ENCODE measurements around the gene PTOV1.

Gene PTOV1

DNA sequence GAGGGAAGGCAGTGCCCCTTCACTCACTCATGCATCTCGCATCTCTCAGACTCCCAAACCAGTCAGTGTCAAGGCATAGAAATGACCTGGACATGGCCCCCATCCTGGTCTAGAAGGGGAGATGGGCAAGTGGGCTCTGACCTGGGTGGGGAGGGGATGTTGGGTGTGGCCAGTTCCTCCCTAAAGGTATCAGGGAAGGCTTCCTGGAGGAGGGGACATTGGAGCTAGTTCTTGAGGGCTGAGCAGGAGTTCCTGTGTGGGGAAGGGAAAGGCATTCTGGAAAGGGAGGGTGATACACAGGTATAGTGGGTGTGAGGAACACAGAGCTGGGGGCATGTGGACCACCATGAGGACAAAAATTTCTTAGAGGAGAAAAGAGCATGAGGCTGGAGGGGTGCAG is 41.8 kb downstream of the PTOV1 start:
- no peak for DNase-seq

DNA sequence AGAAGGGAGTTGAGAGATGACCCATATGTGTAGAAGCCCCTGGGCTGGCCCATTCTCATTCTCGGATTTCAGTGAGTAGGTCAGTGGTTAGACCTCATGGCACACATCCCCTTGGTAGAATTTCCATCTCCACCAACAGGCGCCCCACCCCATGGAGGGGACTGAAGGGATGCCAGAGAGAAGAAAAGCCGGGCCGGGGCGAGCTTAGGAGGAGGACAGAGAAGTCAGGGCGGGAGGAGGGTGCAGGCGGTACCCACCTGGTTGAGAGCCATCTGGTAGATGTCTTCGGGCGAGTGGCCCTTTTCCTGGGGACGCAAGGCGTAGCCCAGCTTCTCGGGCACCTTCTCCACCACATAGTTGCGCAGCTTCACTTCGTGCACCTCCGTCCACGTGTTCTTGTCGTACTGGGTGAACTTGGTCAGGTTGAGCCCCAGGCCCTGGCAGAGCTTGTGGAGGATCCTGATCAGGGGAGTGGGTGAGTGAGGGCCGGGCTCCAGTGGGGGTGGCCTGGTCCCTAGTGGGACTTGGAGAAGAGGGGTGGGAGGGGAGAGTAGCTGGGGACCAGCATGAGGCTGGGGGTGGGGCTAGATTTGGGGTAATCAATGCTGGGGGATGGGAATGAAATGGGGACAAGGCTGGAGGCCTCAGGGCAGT is 43.2 kb downstream of the PTOV1 start:
- no peak for DNase-seq

DNA sequence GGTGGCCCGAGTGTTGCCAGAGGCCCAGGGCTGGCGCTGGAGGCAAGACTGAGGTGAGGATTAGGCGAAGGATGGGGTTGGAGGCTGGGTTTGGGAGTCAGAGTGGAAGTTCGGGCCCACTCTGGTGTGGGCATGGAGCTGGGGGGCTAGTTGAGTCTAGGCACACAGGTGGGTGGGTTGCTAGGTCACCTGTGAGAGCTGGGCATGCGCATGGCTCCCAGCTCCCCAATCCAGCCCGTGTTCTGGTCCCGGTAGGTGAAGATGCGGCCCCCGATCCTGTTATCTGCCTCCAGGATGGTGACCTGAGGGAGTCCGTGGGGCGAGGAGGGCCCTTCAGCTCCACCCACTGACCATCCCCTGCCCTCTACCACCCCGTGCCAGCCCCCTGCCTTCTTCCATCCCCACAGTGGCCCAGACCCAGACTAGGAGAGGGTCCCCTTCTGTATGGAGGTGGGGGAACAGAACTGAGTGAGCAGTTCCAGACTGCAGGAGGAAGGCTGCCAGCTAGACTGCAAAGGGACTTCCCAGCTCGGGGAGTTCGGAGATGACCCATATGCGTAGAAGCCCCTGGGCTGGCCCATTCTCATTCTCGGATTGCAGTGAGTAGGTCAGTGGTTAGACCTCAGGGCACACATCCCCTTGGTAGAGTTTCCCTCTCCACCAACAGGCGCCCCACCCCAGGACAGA is 44.1 kb downstream of the PTOV1 start:
- no peak for DNase-seq

DNA sequence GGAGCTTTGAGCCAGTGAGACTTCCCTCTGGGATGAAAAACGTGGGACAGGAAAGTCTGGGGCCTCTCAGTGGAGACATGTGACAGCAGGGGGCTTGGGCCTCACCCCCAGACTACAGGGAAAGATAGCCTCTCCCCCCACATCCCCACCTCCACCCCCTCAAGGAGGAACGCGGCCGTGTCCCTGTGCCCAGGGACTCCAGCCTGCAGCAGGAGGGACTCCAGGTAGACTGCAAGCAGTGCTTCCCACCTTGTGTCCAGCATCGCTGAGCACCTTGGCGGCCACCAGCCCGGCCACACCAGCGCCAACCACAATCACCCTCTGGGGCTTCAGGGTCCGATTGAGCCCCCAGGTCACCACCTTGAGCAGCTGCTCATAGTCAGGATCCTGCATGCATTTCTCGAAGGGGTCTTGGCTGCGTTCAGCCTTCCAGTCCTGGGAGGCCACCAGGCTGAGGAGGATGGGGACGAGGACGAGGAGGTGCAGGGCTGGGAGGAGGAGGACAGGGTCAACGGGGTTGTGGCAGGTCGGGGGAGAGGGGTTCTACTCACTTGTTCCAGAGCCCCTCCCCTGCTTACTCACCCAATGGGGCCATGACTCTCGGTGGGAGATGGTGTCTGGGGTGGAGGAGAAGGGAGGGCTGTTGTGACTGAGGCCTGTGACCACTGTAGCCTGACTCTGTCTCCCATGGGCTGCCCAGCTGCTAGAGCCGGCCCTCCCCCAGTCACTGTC is 44.8 kb downstream of the PTOV1 start:
- DNase-seq, result no peak

DNA sequence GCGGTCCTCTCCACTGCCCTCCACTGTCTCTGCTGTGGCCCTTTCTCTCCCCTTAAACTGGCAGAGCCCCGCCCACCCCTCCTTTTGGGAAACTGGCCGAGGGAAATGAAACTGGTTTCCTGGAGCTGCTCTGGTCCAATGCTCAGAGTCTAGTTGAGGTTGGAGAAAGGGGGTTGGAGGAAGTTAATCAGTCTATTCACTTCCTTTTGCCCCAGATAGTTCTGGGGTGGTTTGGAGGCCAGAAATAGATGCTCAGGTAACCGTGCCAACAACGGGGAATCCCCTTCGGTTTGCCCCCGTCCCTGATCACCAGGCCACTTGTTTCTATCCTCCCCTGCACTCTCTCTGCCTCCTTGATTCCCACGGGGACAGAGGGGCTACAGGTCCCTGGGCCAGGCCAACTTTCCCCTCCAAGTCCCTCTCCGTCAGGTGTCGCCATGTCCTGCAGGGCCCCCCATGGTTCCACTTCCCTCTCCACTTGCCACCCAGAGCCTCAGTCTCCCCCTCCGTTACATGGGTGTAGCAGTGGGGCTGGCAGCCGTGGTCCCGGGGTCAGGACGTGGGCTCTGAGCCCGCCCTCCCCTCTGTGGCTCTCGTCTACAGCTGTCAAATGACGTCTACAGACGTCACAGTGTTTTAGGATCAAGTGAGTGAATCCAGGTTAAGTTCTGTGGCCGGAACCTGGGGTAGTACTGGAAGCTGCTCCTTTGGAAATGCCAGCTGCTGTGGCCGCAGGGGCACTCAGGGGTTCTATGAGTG is 46.1 kb downstream of the PTOV1 start, which contains the start of gene IL4I1:
IL4I1 (minus strand) TSS at position 25 of the 759 bp plus-strand sequence. CDS start 727 bp downstream, outside the sequence.
- no peak for DNase-seq

DNA sequence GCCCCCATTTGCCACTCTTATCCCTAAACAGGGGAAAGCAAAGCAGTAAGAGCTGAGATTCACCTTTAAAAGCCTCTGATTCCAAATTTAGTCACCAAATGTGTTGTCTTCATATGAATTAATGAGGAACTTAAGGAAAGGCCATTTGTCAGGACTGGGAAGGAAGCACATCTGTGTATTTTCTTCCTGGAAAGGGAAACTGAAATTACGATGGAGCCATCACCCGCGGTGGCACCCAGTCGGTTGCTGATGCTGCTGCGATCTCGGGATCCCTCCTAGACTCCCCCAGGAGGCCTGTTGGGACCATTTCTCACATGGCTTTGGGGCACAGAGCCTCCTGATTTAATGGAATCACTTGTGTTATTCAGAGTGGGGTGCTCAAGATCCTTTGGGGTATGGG is 53.2 kb downstream of the PTOV1 start:
- DNase-seq, result no peak

DNA sequence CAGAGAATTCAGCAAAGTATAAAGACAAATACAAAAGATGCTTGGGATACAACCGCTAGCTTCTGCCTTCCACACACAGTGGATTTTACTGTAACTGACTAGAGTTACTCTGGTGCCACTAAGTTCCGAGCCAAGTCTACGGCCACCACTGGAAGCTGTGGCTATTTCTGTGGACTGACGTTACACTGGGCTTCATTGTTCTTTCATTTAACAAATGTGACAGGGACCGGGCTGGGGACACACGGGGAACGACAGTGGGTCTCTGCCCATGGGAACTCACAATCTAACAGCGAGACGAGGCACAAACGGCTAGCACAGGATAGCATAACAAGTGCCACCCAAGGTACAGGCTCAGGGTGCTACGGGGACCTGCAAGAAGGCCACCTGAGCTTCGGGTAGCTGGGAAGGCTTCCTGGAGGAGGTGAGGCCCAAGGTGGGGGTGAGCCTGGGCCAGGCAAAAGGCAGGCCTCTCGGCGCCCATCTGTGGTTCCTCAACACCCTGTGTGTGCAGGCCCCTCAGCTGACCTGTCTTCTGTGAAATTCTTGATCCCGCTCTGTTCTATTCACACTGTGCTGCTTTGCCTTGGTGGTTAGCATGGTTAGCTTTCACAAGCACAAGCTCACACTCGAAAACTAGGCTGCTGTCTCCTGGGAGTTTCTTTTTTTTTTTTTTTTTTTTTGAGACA is 56.1 kb downstream of the PTOV1 start:
- DNase-seq, result no peak

DNA sequence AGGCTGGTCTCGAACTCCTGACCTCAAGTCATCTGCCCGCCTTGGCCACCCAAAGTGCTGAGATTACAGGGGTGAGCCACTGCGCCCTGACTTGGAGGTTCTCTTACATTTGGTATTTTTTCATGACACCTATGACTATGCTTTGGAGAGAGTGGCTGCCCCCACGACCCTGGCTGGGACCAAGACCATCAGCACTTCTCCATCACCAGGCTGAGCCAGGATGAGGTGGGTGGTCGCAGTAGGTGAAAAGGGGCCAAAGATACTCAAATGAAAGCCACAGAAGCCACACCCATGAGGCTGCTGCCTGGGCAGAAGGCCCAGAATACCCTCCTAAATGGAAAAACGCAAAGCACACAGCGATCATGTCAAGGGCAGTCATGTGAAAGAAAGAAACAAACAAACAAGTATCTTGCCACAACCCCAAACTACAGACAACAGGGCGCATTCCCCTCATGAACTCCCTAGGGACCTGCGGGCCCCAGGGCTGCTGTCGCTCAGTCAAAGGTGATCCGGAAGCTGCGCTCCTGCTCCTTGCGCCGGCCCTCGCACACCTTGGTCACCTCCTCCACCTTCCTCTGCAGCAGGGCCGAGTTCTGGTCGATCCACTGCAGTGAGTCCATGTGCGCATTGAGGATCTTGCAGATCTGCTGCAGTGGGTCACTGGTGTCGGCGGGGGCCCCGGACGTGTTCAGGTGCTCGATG is 56.9 kb downstream of the PTOV1 start:
- DNase-seq, result no peak

DNA sequence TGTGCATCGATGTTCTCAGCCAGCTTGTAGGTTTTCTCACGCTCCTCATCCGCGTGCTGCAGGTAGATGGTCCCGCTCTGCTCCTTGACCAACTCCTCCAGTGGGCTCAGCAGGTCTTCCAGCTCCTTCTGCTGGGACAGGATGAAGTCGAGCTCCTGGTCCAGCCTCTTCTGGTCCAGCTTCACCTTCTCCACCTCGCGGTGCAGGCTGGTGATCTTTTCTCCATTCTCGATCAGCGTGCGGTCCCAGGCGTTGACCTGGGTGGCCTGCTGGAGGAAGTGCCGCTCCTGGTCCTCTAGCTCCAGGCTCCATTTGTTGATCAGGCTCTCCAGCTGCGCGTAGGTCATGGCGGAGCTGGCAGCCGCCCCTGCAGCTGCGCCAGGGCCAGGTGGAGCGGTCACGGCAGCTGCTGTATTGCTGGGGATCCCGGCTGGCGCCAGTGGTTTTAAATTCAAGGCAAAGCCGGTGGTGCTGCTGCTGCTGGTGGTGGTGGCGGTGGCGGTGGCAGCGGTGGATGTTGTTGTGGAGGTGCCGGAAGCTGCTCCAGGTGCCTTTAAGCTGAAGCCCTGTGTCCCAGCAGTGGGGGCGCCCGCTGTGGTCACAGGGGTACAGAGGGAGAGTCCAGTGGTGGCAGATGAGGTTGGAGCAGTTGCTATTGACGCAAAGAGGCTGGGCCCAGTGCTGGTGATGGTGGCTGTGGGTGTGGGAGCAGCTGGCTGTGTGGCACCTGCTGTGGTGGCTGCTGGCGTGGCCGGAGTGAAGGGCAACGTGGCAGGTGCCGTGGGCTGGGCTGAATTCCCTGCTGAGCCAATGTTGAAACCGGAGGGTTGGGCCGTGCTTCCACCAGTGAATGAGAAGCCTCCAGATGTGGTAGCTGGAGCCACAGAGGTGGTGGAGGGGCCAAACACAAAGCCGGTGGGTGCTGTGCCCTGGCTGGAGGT is 57.8 kb downstream of the PTOV1 start:
- no peak for DNase-seq

DNA sequence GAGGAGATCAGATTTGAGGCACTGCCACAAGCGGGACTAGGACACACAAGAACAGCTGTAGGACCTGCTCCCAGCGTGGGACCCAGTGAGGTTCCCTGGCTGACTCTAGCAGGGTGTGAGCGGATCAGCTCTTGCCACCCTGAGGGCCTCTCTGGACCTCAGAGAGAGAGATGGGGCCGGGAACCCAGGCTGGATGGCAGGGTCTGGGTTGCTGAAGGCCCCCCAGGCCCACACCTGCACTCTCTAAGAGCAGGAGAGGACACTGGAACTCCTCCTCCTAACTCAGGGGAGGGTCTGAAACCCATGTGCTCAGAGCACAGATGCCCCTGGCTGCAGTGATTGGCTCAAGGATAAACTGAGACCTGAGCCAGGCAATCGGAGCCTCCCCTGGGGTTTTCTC is 59.2 kb downstream of the PTOV1 start:
- no peak for DNase-seq
